GM18505 (cell line): Measurements from ENCODE around the gene OAS3.
"Not testable (repeated sequence)": the region's sequence is repeated elsewhere in the genome, so short reads cannot be mapped to it uniquely, and the experiment has no call there.

Experiments
- ATAC-seq: cut with Tn5 transposase; IDR thresholded peaks from one replicate; pipeline ENCODE4 v1.9.1; 2021; ENCODE audit not compliant: unreplicated experiment
- POLR2A ChIP-seq: IDR thresholded peaks from 4 replicates; pipeline ENCODE4 v1.6.1; 2011; ENCODE audit warnings: borderline replicate concordance; ENCODE audit not compliant: insufficient read depth, insufficient read length; ENCODE audit errors: extremely low read depth

OAS3 gene

GRCh38 chr12:112948806-112949205 lies 10.5 kb downstream of the OAS3 start:
- ATAC-seq = no peak
- TF ChIP-seq POLR2A = no peak

- TF ChIP-seq POLR2A = no peak
- ATAC-seq = no peak
Measured at GRCh38 chr12:112950701-112951100, 12.4 kb downstream of the OAS3 start.

- not testable (repeated sequence) for ATAC-seq
Measured at GRCh38 chr12:112957125-112957524, 18.9 kb downstream of the OAS3 start.

GRCh38 chr12:112961074-112961473 lies 22.8 kb downstream of the OAS3 start:
- no peak for ATAC-seq
- TF ChIP-seq POLR2A = no peak

GRCh38 chr12:112961536-112961935 lies 23.3 kb downstream of the OAS3 start:
- no peak for TF ChIP-seq POLR2A
- ATAC-seq = no peak

GRCh38 chr12:112962561-112962960 lies 24.3 kb downstream of the OAS3 start:
- no peak for ATAC-seq
- TF ChIP-seq POLR2A = no peak

- no peak for ATAC-seq
Measured at GRCh38 chr12:112963227-112963861, 25.1 kb downstream of the OAS3 start.

GRCh38 chr12:112964067-112964670 lies 25.9 kb downstream of the OAS3 start:
- no peak for ATAC-seq
- no peak for TF ChIP-seq POLR2A

More at GRCh38 chr12:112963227-112963861, 25.1 kb downstream of the OAS3 start:
- TF ChIP-seq POLR2A = no peak

- ATAC-seq = no peak
- no peak for TF ChIP-seq POLR2A
Measured at GRCh38 chr12:112964915-112965314, 26.6 kb downstream of the OAS3 start.

GRCh38 chr12:112965643-112966042 lies 27.4 kb downstream of the OAS3 start:
- no peak for ATAC-seq
- no peak for TF ChIP-seq POLR2A

- no peak for TF ChIP-seq POLR2A
- no peak for ATAC-seq
Measured at GRCh38 chr12:112967306-112967705, 29.0 kb downstream of the OAS3 start.

GRCh38 chr12:112967858-112968257 lies 29.6 kb downstream of the OAS3 start:
- no peak for ATAC-seq
- TF ChIP-seq POLR2A = no peak

- no peak for ATAC-seq
- TF ChIP-seq POLR2A = no peak
Measured at GRCh38 chr12:112969547-112970306, 31.5 kb downstream of the OAS3 start.

- no peak for TF ChIP-seq POLR2A
- ATAC-seq = no peak
Measured at GRCh38 chr12:112970391-112970790, 32.1 kb downstream of the OAS3 start.
